ENCODE results near the gene MMP28. TPM values are rescaled to one million over a fixed set of nuclear protein-coding genes. Genes with fewer than 3 reads are reported as not detected.

Gene MMP28
- total RNA-seq, 2 experiments from 2014 or later, result not detected

GRCh38 chr17:35775039-35775438 is 20.4 kb downstream of the MMP28 start:
- H3K4me2 ChIP-seq (ENCODE audit: low read length), result no peak overlapping the region
- no TSS peak for BruUV-seq (replicated peaks)
- H4K20me1 ChIP-seq (ENCODE audit: insufficient read depth, low read length), result no peaks in the 10 kb centered on the region
- no peak overlapping the region for H3K4me3 ChIP-seq (ENCODE audit: low read depth, low read length, poor library complexity, severe bottlenecking)
- H3K79me2 ChIP-seq (ENCODE audit: insufficient read depth, low read depth, low read length), result no peaks in the 10 kb centered on the region
- TF ChIP-seq EZH2phosphoT487 (IDR thresholded peaks at IDR 0.05; ENCODE audit: borderline replicate concordance, low read depth, low read length) (no peak), CTCF (conservative IDR thresholded peaks at IDR 0.05; ENCODE audit: low read length) (no peak)
- H3K27ac ChIP-seq (ENCODE audit: low read depth, low read length, poor library complexity, severe bottlenecking), result no peak overlapping the region
- DNase-seq (ENCODE audit: low spot score), result no peak
- POLR2A ChIA-PET, result no interaction called here
- intact Hi-C loops (cut with micrococcal nuclease; ENCODE audit: unreplicated experiment), result no loop called here
- H3K9me3 ChIP-seq (ENCODE audit: low read length), result no peaks in the 10 kb centered on the region
- H3K36me3 ChIP-seq (ENCODE audit: insufficient read depth, low read length), result no peaks in the 10 kb centered on the region
- no peaks in the 10 kb centered on the region for H3K4me1 ChIP-seq (ENCODE audit: insufficient read depth, low read length, poor library complexity, severe bottlenecking)
- H3K9me2 ChIP-seq (ENCODE audit: insufficient read depth, low read length), result no peaks in the 10 kb centered on the region
- H2AFZ ChIP-seq (ENCODE audit: low read length), result no peak overlapping the region
- CTCF ChIA-PET (ENCODE audit: unreplicated experiment), result no interaction called here

GRCh38 chr17:35774499-35774898 is 20.9 kb downstream of the MMP28 start:
- no peak overlapping the region for H3K27ac ChIP-seq (ENCODE audit: low read depth, low read length, poor library complexity, severe bottlenecking)
- H2AFZ ChIP-seq (ENCODE audit: low read length), result no peak overlapping the region
- H3K79me2 ChIP-seq (ENCODE audit: insufficient read depth, low read depth, low read length), result no peaks in the 10 kb centered on the region
- no peak overlapping the region for H3K4me2 ChIP-seq (ENCODE audit: low read length)
- H3K4me3 ChIP-seq (ENCODE audit: low read depth, low read length, poor library complexity, severe bottlenecking), result no peak overlapping the region
- ChIA-PET POLR2A (no interaction called here), CTCF (ENCODE audit: unreplicated experiment) (no interaction called here)
- H3K9me2 ChIP-seq (ENCODE audit: insufficient read depth, low read length), result no peaks in the 10 kb centered on the region
- H3K36me3 ChIP-seq (ENCODE audit: insufficient read depth, low read length), result no peaks in the 10 kb centered on the region
- no peak for TF ChIP-seq CTCF (conservative IDR thresholded peaks at IDR 0.05; ENCODE audit: low read length)
- TF ChIP-seq EZH2phosphoT487 (IDR thresholded peaks at IDR 0.05; ENCODE audit: borderline replicate concordance, low read depth, low read length), result no peak
- no TSS peak for BruUV-seq (replicated peaks)
- intact Hi-C loops (cut with micrococcal nuclease; ENCODE audit: unreplicated experiment), result no loop called here
- no peaks in the 10 kb centered on the region for H3K4me1 ChIP-seq (ENCODE audit: insufficient read depth, low read length, poor library complexity, severe bottlenecking)
- H3K9me3 ChIP-seq (ENCODE audit: low read length), result no peaks in the 10 kb centered on the region
- DNase-seq (ENCODE audit: low spot score), result no peak
- no peaks in the 10 kb centered on the region for H4K20me1 ChIP-seq (ENCODE audit: insufficient read depth, low read length)

- Histone ChIP-seq H3K79me2 (ENCODE audit: insufficient read depth, low read depth, low read length) (no peaks in the 10 kb centered on the region), H3K4me1 (ENCODE audit: insufficient read depth, low read length, poor library complexity, severe bottlenecking) (no peaks in the 10 kb centered on the region), H3K9me2 (ENCODE audit: insufficient read depth, low read length) (no peaks in the 10 kb centered on the region), H3K9me3 (ENCODE audit: low read length) (no peaks in the 10 kb centered on the region), H3K27ac (ENCODE audit: low read depth, low read length, poor library complexity, severe bottlenecking) (no peak overlapping the region), H3K4me3 (ENCODE audit: low read depth, low read length, poor library complexity, severe bottlenecking) (no peak overlapping the region), H4K20me1 (ENCODE audit: insufficient read depth, low read length) (no peaks in the 10 kb centered on the region), H3K4me2 (ENCODE audit: low read length) (no peak overlapping the region), H3K36me3 (ENCODE audit: insufficient read depth, low read length) (no peaks in the 10 kb centered on the region), H2AFZ (ENCODE audit: low read length) (no peak overlapping the region)
- no peak for DNase-seq (ENCODE audit: low spot score)
- ChIA-PET CTCF (ENCODE audit: unreplicated experiment) (no interaction called here), POLR2A (no interaction called here)
- intact Hi-C loops (cut with micrococcal nuclease; ENCODE audit: unreplicated experiment), result no loop called here
- BruUV-seq (replicated peaks), result no TSS peak
- TF ChIP-seq EZH2phosphoT487 (IDR thresholded peaks at IDR 0.05; ENCODE audit: borderline replicate concordance, low read depth, low read length), result no peak
- no peak for TF ChIP-seq CTCF (conservative IDR thresholded peaks at IDR 0.05; ENCODE audit: low read length)
Observed at GRCh38 chr17:35773679-35774425, 21.6 kb downstream of the MMP28 start.
